HG02970 (cell line): ENCODE results near the gene PLEKHA6.

Experiments
- ATAC-seq: cut with Tn5 transposase; IDR thresholded peaks from one replicate; pipeline ENCODE4 v1.9.1; 2021; ENCODE audit warnings: mild to moderate bottlenecking, moderate library complexity, moderate number of reproducible peaks; ENCODE audit not compliant: unreplicated experiment, low FRiP score

Gene PLEKHA6

GRCh38 chr1:204169858-204170257, 189.9 kb downstream of the PLEKHA6 start:
- ATAC-seq = no peak
